Ovary (tissue), 9 donors: ENCODE measurements around the gene ITGAD. TPM values are rescaled to one million over a fixed set of nuclear protein-coding genes. Genes with fewer than 3 reads are reported as not detected.
"Not testable (repeated sequence)": the region's sequence is repeated elsewhere in the genome, so short reads cannot be mapped to it uniquely, and the experiment has no call there.

Experiments used
- DNase-seq, 5 donors: peaks; one replicate each; pipeline ENCODE4 v3.0.0-alpha.2; 2019 to 2020
- H3K27ac ChIP-seq, 2 donors: fragments of 200-600 bp; one replicate each; pipeline versions ENCODE4 v1.5.1 to v1.8.0; 2019 to 2022
- H3K27me3 ChIP-seq: fragments of 200-600 bp; one replicate; pipeline ENCODE4 v1.8.0; 2022
- H3K36me3 ChIP-seq: fragments of 200-600 bp; sonication (generic); one replicate; pipeline ENCODE4 v1.5.1; 2019
- H3K4me1 ChIP-seq: one replicate; pipeline ENCODE4 v1.8.1; 2013; ENCODE audit warnings: mild to moderate bottlenecking, moderate library complexity; ENCODE audit not compliant: insufficient read depth
- H3K4me3 ChIP-seq: fragments of 200-600 bp; sonication (generic); one replicate; pipeline ENCODE4 v1.5.1; 2017
- H3K9me3 ChIP-seq, 2 donors: fragments of 200-600 bp in 1 of 2; sonication (generic) in 1 of 2; one replicate each; pipeline versions ENCODE4 v1.5.1 to v1.8.1; 2013 to 2019; ENCODE audit warnings: mild to moderate bottlenecking in 1 of 2, moderate library complexity in 1 of 2
- EP300 ChIP-seq: sonication (generic); formaldehyde crosslinking; IDR thresholded peaks from one replicate; pipeline ENCODE4 v1.6.1; 2017; ENCODE audit warnings: antibody characterized with exemption
- POLR2A ChIP-seq: fragments of 450-650 bp; IDR thresholded peaks from one replicate; pipeline ENCODE4 v1.6.1; 2017; ENCODE audit warnings: antibody characterized with exemption, mild to moderate bottlenecking, moderate library complexity
- WGBS, 3 donors: extraction: QIAGEN DNeasy Blood & Tissue Kit in 1 of 3; methylation state at CpG; one replicate each; pipeline versions ENCODE4 v1.1.5 to v1.1.7; 2013 to 2017; 5-methylcytosine and 5-hydroxymethylcytosine counted together
- intact Hi-C, 4 donors: fragments of 100-400 bp; cut with DNase I; formaldehyde crosslinking; loops; one replicate each; pipeline versions ENCODE4 v1.11.0 to v1.15.1; 2022 to 2023
- polyA plus RNA-seq, 2 donors: library from polyadenylated mRNA; stranded (reverse); fragments of 200-250 nt in 1 of 2; fragments of 350-450 nt in 1 of 2; fragmentation: Illumina TruSeq in 1 of 2; extraction: RNeasy Lipid Tissue Mini Kit (QIAGEN cat#74804) in 1 of 2; gene quantifications; one replicate each; pipeline ENCODE4 v1.2.3, GENCODE V29; 2013 to 2014
- total RNA-seq, 7 donors: library from RNA; depleted of rRNA in 2 of 7; stranded (reverse); fragments of >200 nt in 2 of 7; fragmentation: NEBNext Ultra II Directional in 3 of 7; extraction: Animal tissue kit (Norgen Biotek cat#: 25700) in 3 of 7; gene quantifications; one replicate each; pipeline versions ENCODE4 v1.1.0 to v1.2.4, GENCODE V29; 2016 to 2023
- TF ChIP-seq, protein P1 (sequence below), 3 donors: fragments of 450-650 bp in 2 of 3; fragments of 200-600 bp in 1 of 3; IDR thresholded peaks; one replicate each; pipeline versions ENCODE4 v1.5.1 to v1.8.0; 2016 to 2022; ENCODE audit warnings: antibody characterized with exemption in 3 of 3, mild to moderate bottlenecking in 1 of 3
- donor health status: DM: no; HTN: no; CAD: no; lungs with moderate emphysema.
- donor health status: DM: no; HTN: no; CAD: no.
- donor health status: Bipolar disorder and iron deficiency.
- donor health status: DM: yes; HTN: yes; CAD: no.
- donor health status: DM: no; HTN: no; CAD: no.
- donor health status: DM: yes; HTN: yes; CAD: no.

The ITGAD gene
- total and polyA plus RNA-seq, 9 donors = 0.05 to 2.7 (median 0.13) TPM; not detected in 5

DNA sequence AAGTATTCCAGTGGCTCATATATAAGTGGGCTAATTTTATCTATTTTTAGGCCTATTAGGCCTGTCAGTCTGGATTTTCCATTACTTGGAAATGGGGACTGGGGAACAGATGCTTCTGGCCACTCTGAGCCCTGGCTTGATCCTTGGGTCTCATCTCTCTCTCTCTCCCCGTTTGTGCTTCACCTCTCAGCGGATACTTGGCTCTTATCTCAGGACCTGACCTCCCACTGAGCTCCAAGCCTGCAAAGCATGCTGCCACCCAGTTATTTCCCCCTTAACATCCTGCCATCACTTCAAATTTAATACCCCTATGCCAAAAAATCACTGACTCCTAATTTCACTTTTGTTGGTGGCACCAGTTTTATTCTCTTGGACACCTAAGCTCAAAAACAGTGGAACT is 45.3 kb downstream of the ITGAD start:
- Histone ChIP-seq H3K9me3 (no peaks in the 10 kb centered on the region), H3K4me3 (no peak overlapping the region), H3K27ac (no peak overlapping the region), H3K27me3 (no peaks in the 10 kb centered on the region), H3K36me3 (no peaks in the 10 kb centered on the region), H3K4me1 (no peaks in the 10 kb centered on the region)
- DNase-seq = peak in 1 of 5 donors; percentile 3
- TF ChIP-seq, protein P1, sequence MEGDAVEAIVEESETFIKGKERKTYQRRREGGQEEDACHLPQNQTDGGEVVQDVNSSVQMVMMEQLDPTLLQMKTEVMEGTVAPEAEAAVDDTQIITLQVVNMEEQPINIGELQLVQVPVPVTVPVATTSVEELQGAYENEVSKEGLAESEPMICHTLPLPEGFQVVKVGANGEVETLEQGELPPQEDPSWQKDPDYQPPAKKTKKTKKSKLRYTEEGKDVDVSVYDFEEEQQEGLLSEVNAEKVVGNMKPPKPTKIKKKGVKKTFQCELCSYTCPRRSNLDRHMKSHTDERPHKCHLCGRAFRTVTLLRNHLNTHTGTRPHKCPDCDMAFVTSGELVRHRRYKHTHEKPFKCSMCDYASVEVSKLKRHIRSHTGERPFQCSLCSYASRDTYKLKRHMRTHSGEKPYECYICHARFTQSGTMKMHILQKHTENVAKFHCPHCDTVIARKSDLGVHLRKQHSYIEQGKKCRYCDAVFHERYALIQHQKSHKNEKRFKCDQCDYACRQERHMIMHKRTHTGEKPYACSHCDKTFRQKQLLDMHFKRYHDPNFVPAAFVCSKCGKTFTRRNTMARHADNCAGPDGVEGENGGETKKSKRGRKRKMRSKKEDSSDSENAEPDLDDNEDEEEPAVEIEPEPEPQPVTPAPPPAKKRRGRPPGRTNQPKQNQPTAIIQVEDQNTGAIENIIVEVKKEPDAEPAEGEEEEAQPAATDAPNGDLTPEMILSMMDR (IDR thresholded peaks at IDR 0.05) = no peak
- TF ChIP-seq EP300 = no peak
- TF ChIP-seq POLR2A = no peak
- 51 to 55% (median 55%) methylated on average over 2 of the region's 2 CpGs for WGBS, 3 donors
- intact Hi-C loops = loop anchor here in 1 of 4 donors (10.0 kb wide), 1 partner anchor 436 kb away; the partner anchor contains the start of gene ZNF267

DNA sequence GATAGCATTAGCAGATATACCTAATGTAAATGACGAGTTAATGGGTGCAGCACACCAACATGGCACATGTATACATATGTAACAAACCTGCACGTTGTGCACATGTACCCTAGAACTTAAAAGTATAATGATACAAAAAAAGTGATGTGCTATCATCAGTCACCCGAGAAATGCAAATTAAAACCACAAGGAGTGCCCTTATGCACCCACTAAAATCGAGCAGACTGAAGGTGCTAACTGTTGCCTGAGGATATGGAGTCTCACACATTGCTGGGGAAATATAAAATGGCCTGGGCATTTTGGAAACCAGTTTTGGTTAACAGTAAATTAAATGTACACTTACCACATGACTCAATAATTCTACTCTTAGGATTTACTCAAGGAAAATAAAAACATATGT is 45.9 kb downstream of the ITGAD start:
- intact Hi-C loops = loop anchor here in 1 of 4 donors (10.0 kb wide), 1 partner anchor 436 kb away; the partner anchor contains the start of gene ZNF267
- 49 to 64% (median 62%) methylated on average over 3 to 4 of the region's 4 CpGs for WGBS, 3 donors
- H3K4me1 ChIP-seq, H3K4me3 ChIP-seq, H3K27ac ChIP-seq, H3K27me3 ChIP-seq, H3K36me3 ChIP-seq, H3K9me3 ChIP-seq, DNase-seq: not testable (repeated sequence)

DNA sequence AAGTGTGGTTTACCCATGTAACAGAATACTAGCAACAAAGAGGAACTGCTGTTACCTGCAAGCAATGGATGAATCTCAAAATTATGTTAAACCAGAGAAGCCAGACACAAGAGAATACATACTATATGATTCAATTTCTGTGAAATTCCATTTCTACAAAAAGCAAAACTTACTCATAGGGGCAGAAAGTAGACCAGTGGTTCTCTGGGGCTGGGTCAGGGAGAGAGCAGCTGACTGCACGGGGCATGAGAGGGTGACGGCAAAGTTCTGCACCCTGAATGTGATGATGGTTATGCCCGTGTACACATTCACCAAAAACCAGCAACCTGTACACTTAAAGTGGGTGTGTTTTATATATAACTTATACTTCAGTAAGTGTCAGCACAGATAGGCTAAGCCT is 46.4 kb downstream of the ITGAD start:
- no peaks in the 10 kb centered on the region for H3K4me1 ChIP-seq
- no peak for TF ChIP-seq EP300
- peak in 1 of 5 donors; percentile 4 for DNase-seq
- WGBS, 3 donors = 78 to 84% (median 84%) methylated on average over 3 of the region's 3 CpGs
- intact Hi-C loops = loop anchor here in 1 of 4 donors (10.0 kb wide), 1 partner anchor 435 kb away; the partner anchor contains the start of gene ZNF267
- H3K27ac ChIP-seq = no peak overlapping the region
- H3K36me3 ChIP-seq = no peaks in the 10 kb centered on the region
- no peaks in the 10 kb centered on the region for H3K27me3 ChIP-seq
- H3K4me3 ChIP-seq = no peak overlapping the region
- no peaks in the 10 kb centered on the region for H3K9me3 ChIP-seq

DNA sequence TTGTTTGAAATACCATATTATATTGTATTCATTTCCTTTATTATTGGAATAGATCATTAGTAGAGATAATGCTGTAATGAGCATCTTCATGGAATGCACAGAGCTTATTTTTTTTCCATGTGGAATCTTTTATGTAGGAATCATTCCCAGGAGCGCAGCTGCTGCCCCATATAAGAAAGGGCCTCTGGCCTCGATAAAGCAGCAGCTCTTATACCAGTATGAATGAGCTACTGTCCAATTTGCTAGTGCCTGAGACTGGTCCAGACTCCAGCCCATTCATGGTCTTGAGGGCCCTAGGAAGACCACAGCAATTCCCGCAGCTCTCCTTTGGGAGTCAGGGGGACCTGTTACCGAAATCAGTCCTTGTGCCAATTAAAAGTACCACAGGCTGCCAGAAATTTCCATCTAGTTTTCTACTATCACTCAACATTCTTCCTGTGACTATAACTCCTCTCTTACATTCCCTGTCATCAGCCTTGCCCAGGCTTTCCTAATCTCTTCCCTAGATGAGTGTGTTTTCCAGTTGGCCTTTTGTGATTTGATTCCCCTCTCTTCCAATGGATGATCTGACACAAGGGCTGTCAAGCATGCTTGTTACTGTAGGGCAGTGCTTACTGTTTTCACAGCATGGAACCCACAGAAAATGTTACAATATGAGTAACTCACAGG is 47.5 kb downstream of the ITGAD start:
- Histone ChIP-seq H3K4me1 (no peaks in the 10 kb centered on the region), H3K27me3 (no peaks in the 10 kb centered on the region), H3K9me3 (no peaks in the 10 kb centered on the region), H3K27ac (no peak overlapping the region), H3K4me3 (no peak overlapping the region), H3K36me3 (no peaks in the 10 kb centered on the region)
- TF ChIP-seq POLR2A (no peak), EP300 (no peak)
- TF ChIP-seq, protein P1 (IDR thresholded peaks at IDR 0.05) = no peak
- 54 to 67% (median 59%) methylated on average over 4 of the region's 4 CpGs for WGBS, 3 donors
- DNase-seq = no peak
- intact Hi-C loops = loop anchor here (5.0 to 10.0 kb wide), 3 partner anchors 258 to 456 kb away; partner anchors contain the start of genes HSD3B7 (in 4 of the 4) and FUS (in 1 of the 4)

DNA sequence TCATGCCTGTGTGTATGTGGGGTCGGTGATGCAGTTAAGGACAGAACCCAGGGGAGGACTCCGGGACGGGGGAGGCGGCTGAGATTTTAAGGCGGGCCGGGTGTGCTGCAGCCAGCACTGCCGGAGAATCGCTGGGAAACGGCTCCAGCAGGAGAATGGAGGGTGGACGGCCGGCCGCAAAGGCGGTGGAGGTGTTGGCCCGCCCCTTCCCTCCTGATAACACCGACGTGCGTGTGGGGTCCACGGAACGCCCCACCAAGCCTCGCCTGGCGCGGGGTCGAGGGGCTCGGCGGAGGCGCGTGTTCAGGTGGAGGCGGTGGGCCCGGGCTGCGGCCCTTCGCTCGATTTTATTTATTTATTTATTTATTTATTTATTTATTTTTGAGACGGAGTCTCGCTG is 48.8 kb downstream of the ITGAD start:
- intact Hi-C loops = loop anchor here (5.0 to 10.0 kb wide), 3 partner anchors 260 to 457 kb away; partner anchors contain the start of genes HSD3B7 (in 4 of the 4) and FUS (in 1 of the 4)
- Histone ChIP-seq H3K4me3 (peak overlapping the region; percentile 63), H3K27me3 (no peaks in the 10 kb centered on the region), H3K9me3 (no peaks in the 10 kb centered on the region), H3K4me1 (no peaks in the 10 kb centered on the region), H3K36me3 (no peaks in the 10 kb centered on the region), H3K27ac (no peak overlapping the region)
- DNase-seq = peak in 4 of 5 donors; percentile 27 to 64 (median 53)
- TF ChIP-seq POLR2A (no peak), EP300 (no peak)
- TF ChIP-seq, protein P1 (IDR thresholded peaks at IDR 0.05) = no peak
- 15 to 40% (median 26%) methylated on average over 34 of the region's 34 CpGs for WGBS, 3 donors

DNA sequence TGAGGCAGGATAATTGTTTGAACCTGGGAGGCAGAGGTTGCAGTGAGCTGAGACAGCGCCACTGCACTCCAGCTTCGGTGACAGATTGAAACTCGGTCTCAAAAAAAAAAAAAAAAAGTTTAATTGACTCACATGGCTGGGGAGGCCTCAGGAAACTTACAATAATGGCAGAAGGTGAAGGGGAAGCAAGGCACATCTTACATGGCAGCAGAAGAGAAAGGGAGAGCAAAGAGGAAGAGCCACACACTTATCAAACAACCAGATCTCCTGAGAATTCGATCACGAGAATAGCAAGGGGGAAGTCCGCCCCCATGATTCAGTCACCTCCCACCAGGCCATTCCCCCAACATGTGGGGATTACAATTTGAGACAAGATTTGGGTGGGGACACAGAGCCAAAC is 52.8 kb downstream of the ITGAD start:
- not testable (repeated sequence) for H3K27ac ChIP-seq, H3K9me3 ChIP-seq, H3K4me1 ChIP-seq, H3K4me3 ChIP-seq, DNase-seq, H3K36me3 ChIP-seq, H3K27me3 ChIP-seq
- intact Hi-C loops = loop anchor here in 1 of 4 donors (10.0 kb wide), 1 partner anchor 461 kb away; the partner anchor contains the start of gene HSD3B7
- 74 to 76% (median 75%) methylated on average over 6 of the region's 6 CpGs for WGBS, 3 donors
